Fibroblast of lung (primary cell): ENCODE data around the gene TRIM6. TPM values are rescaled to one million over a fixed set of nuclear protein-coding genes. Genes with fewer than 3 reads are reported as not detected.

Experiments used
- DNase-seq, 2 donors: peaks; one replicate each; pipeline versions ENCODE4 v3.0.0 to v3.0.0-alpha.2; 2010; ENCODE audit warnings: low read depth in 2 of 2
- H2AFZ ChIP-seq: 2 replicates; pipeline ENCODE4 v1.5.1; 2012; ENCODE audit warnings: low read length, control low read depth, inconsistent platforms
- H3K27ac ChIP-seq: 2 replicates; pipeline ENCODE4 v1.5.1; 2011; ENCODE audit warnings: low read length, control low read depth; ENCODE audit not compliant: insufficient read depth
- H3K27me3 ChIP-seq: 2 replicates; pipeline ENCODE4 v1.5.1; 2011; ENCODE audit warnings: mild to moderate bottlenecking, low read length; ENCODE audit not compliant: control insufficient read depth, insufficient read depth
- H3K36me3 ChIP-seq: 2 replicates; pipeline ENCODE4 v1.5.1; 2011; ENCODE audit warnings: low read length; ENCODE audit not compliant: control insufficient read depth, insufficient read depth
- H3K4me1 ChIP-seq: 2 replicates; pipeline ENCODE4 v1.5.1; 2011; ENCODE audit warnings: low read length; ENCODE audit not compliant: control insufficient read depth, insufficient read depth; ENCODE audit errors: extremely low read depth
- H3K4me2 ChIP-seq: 2 replicates; pipeline ENCODE4 v1.5.1; 2011; ENCODE audit warnings: low read length, control low read depth; ENCODE audit not compliant: insufficient read depth; ENCODE audit errors: extremely low read depth
- H3K4me3 ChIP-seq, 4 experiments: fragments of 200-600 bp in 1 of 4; sonication (generic) in 1 of 4; replicated peaks in 1 of 4; 2 replicates each; pipeline ENCODE4 v1.5.1; 2011 to 2016; ENCODE audit warnings: low read length in 4 of 4, low read depth in 3 of 4, mild to moderate bottlenecking in 3 of 4, control low read depth in 2 of 4, inconsistent platforms in 1 of 4, mixed read lengths in 1 of 4; ENCODE audit not compliant: insufficient read depth in 1 of 4; ENCODE audit errors: control extremely low read depth in 1 of 4
- H3K79me2 ChIP-seq: 2 replicates; pipeline ENCODE4 v1.5.1; 2012; ENCODE audit warnings: mild to moderate bottlenecking, low read length, inconsistent platforms; ENCODE audit not compliant: control insufficient read depth, insufficient read depth
- H3K9ac ChIP-seq: 2 replicates; pipeline ENCODE4 v1.5.1; 2011; ENCODE audit warnings: mild to moderate bottlenecking, low read length, control low read depth; ENCODE audit not compliant: insufficient read depth
- H3K9me3 ChIP-seq: 2 replicates; pipeline ENCODE4 v1.5.1; 2012; ENCODE audit warnings: low read depth, low read length; ENCODE audit not compliant: control insufficient read depth, insufficient read depth
- H4K20me1 ChIP-seq: 2 replicates; pipeline ENCODE4 v1.5.1; 2011; ENCODE audit warnings: low read length; ENCODE audit not compliant: control insufficient read depth, insufficient read depth; ENCODE audit errors: extremely low read depth
- EZH2 ChIP-seq: IDR thresholded peaks from 2 replicates; pipeline ENCODE4 v1.5.1; 2012; ENCODE audit warnings: low read length, control low read depth, mild to moderate bottlenecking; ENCODE audit errors: missing control alignments
- polyA plus RNA-seq, 2 donors: library from polyadenylated mRNA; depleted of rRNA in 1 of 2; stranded (reverse) in 1 of 2; unstranded in 1 of 2; fragments of >200 nt; gene quantifications; 2 replicates each; pipeline ENCODE4 v1.2.1, GENCODE V29; 2011 to 2012; ENCODE audit warnings: missing spikeins in 1 of 2
- total RNA-seq: library from RNA; depleted of rRNA; stranded (reverse); fragments of >200 nt; gene quantifications from 2 replicates; pipeline ENCODE4 v1.2.1, GENCODE V29; 2014
- TF ChIP-seq, protein P1 (sequence below), 2 donors: IDR thresholded peaks in 1 of 2; conservative IDR thresholded peaks in 1 of 2; 1 replicate in 1 of 2; 2 replicates in 1 of 2; pipeline ENCODE4 v1.5.1; 2011 to 2012; ENCODE audit warnings: low read length in 2 of 2, control low read depth in 1 of 2, inconsistent platforms in 1 of 2, low read depth in 1 of 2, mild to moderate bottlenecking in 1 of 2

TRIM6 gene
- total and polyA plus RNA-seq, 2 donors (not counting 1 experiment from before 2014, with no cell fraction given), result 8.2 to 8.6 TPM

DNA sequence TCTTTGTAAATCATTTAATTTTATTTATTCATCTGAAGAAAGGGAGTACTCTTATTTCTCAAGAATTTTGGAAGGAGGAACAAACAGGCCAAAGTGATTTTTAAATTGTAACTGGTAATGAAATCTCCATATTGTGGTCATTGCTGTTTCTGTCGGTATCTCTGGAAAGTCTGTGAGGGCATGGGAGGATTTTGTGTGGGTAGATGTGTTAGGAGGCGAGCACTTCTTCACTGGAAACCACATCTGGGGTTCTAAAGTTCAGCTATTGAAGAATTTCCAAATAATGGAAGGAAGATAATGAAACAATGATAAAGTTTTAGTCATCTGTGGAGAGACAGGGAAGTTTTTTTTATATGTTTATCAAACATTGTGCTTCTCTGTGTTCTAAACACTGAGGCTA, 35.0 kb downstream of the TRIM6 start:
- Histone ChIP-seq H3K9me3 (no peaks in the 10 kb centered on the region), H3K79me2 (no peaks in the 10 kb centered on the region), H3K27ac (no peak overlapping the region), H3K36me3 (no peaks in the 10 kb centered on the region), H3K4me3 (no peak overlapping the region), H3K4me2 (no peak overlapping the region), H3K27me3 (no peaks in the 10 kb centered on the region), H3K9ac (no peak overlapping the region), H2AFZ (no peak overlapping the region), H3K4me1 (no peaks in the 10 kb centered on the region), H4K20me1 (no peaks in the 10 kb centered on the region)
- TF ChIP-seq, protein P1, sequence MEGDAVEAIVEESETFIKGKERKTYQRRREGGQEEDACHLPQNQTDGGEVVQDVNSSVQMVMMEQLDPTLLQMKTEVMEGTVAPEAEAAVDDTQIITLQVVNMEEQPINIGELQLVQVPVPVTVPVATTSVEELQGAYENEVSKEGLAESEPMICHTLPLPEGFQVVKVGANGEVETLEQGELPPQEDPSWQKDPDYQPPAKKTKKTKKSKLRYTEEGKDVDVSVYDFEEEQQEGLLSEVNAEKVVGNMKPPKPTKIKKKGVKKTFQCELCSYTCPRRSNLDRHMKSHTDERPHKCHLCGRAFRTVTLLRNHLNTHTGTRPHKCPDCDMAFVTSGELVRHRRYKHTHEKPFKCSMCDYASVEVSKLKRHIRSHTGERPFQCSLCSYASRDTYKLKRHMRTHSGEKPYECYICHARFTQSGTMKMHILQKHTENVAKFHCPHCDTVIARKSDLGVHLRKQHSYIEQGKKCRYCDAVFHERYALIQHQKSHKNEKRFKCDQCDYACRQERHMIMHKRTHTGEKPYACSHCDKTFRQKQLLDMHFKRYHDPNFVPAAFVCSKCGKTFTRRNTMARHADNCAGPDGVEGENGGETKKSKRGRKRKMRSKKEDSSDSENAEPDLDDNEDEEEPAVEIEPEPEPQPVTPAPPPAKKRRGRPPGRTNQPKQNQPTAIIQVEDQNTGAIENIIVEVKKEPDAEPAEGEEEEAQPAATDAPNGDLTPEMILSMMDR (conservative IDR thresholded peaks at IDR 0.05 in 1 of 2, IDR thresholded peaks at IDR 0.05 in 1 of 2; ENCODE audit: low read depth in 1 of 2, low read length in 2 of 2), result no peak
- TF ChIP-seq EZH2, result no peak
- DNase-seq, result no peak

DNA sequence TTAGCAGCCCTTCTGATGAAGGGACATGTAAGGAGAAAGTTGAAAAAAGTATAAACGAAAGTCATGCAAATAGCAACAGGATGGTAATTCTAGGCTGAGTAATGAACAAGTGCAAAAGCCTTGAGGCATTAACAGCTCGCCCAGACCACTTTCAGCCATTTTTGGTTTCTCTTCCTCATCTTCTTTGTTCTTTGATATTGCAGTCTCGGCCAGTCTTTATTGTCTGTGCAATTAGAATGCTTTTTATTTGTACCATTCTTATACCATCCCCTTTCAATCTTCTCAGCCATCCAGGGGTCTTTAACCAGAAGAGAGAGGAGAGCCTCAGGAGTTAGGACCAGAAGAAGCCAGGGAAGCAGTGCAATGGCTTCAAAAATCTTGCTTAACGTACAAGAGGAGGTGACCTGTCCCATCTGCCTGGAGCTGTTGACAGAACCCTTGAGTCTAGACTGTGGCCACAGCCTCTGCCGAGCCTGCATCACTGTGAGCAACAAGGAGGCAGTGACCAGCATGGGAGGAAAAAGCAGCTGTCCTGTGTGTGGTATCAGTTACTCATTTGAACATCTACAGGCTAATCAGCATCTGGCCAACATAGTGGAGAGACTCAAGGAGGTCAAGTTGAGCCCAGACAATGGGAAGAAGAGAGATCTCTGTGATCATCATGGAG, 35.7 kb downstream of the TRIM6 start:
- H3K4me1 ChIP-seq, result no peaks in the 10 kb centered on the region
- no peaks in the 10 kb centered on the region for H4K20me1 ChIP-seq
- no peak overlapping the region for H3K9ac ChIP-seq
- no peak overlapping the region for H3K4me2 ChIP-seq
- no peak overlapping the region for H3K4me3 ChIP-seq
- H2AFZ ChIP-seq, result no peak overlapping the region
- TF ChIP-seq EZH2, result no peak
- TF ChIP-seq, protein P1 (conservative IDR thresholded peaks at IDR 0.05 in 1 of 2, IDR thresholded peaks at IDR 0.05 in 1 of 2; ENCODE audit: low read depth in 1 of 2, low read length in 2 of 2), result no peak
- no peaks in the 10 kb centered on the region for H3K79me2 ChIP-seq
- H3K36me3 ChIP-seq, result no peaks in the 10 kb centered on the region
- H3K9me3 ChIP-seq, result no peaks in the 10 kb centered on the region
- H3K27ac ChIP-seq, result no peak overlapping the region
- no peaks in the 10 kb centered on the region for H3K27me3 ChIP-seq
- DNase-seq, result no peak

DNA sequence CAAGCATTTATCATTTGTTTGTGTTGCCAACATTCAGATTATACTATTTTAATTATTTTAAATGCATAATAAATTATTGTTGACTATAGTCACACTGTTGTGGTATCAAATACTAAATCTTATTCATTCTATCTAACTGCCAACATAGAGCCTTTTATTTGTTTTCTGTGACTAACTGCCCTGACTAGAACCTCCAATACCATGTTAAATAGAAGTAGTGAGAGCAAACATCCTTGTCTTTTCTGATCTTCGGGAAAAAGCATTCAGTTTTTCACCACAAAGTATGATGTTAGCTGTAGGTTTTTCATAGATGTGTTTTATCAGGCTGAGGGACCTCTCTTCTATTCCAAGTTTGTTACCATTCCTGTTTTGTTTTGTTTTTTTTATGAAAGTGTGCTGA, 43.5 kb downstream of the TRIM6 start:
- H4K20me1 ChIP-seq, result no peaks in the 10 kb centered on the region
- H3K4me2 ChIP-seq, result no peak overlapping the region
- H3K36me3 ChIP-seq, result peaks cover 2% of the 10 kb centered on the region
- no peaks in the 10 kb centered on the region for H3K4me1 ChIP-seq
- no peak overlapping the region for H3K27ac ChIP-seq
- H2AFZ ChIP-seq, result no peak overlapping the region
- no peak for TF ChIP-seq EZH2
- TF ChIP-seq, protein P1 (conservative IDR thresholded peaks at IDR 0.05 in 1 of 2, IDR thresholded peaks at IDR 0.05 in 1 of 2; ENCODE audit: low read depth in 1 of 2, low read length in 2 of 2), result no peak
- H3K4me3 ChIP-seq, result no peak overlapping the region
- no peaks in the 10 kb centered on the region for H3K27me3 ChIP-seq
- H3K9ac ChIP-seq, result no peak overlapping the region
- no peaks in the 10 kb centered on the region for H3K9me3 ChIP-seq
- DNase-seq, result no peak
- no peaks in the 10 kb centered on the region for H3K79me2 ChIP-seq
